ENCODE results near the gene ABCC5. TPM values are rescaled to one million over a fixed set of nuclear protein-coding genes. Genes with fewer than 3 reads are reported as not detected.

Gene ABCC5
- total RNA-seq, 1 donor from 2014 or later = 23.8 TPM

DNA sequence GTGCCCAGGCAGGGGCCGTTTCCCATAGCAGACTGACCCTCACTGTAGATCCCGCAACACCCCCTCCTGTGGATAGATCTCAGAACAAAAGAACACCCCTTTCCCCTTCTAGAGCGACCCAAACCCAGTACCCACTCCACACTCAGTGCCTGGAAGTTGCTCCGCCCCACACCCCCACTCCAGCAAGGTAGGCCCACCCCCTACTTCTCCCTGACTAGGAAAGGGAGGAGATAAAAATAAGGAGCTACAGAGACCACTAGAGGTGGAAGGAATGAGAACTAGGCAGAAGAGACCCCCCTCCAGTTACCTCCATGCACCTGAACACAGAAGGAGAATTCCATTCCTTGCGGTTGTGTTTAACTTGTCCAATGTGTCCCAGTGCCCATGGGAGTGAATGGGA lies 102.8 kb downstream of the ABCC5 start:
- H3K4me3 Mint-ChIP-seq (ENCODE audit: unreplicated experiment) = no peak overlapping the region
- H3K36me3 Mint-ChIP-seq (ENCODE audit: low read depth) = peaks cover 5% of the 10 kb centered on the region
- no peaks in the 10 kb centered on the region for H3K9me3 Mint-ChIP-seq (ENCODE audit: low read depth)
- peaks cover 15% of the 10 kb centered on the region for H3K27me3 Mint-ChIP-seq (ENCODE audit: low read depth)
- TF ChIP-seq, protein P1, sequence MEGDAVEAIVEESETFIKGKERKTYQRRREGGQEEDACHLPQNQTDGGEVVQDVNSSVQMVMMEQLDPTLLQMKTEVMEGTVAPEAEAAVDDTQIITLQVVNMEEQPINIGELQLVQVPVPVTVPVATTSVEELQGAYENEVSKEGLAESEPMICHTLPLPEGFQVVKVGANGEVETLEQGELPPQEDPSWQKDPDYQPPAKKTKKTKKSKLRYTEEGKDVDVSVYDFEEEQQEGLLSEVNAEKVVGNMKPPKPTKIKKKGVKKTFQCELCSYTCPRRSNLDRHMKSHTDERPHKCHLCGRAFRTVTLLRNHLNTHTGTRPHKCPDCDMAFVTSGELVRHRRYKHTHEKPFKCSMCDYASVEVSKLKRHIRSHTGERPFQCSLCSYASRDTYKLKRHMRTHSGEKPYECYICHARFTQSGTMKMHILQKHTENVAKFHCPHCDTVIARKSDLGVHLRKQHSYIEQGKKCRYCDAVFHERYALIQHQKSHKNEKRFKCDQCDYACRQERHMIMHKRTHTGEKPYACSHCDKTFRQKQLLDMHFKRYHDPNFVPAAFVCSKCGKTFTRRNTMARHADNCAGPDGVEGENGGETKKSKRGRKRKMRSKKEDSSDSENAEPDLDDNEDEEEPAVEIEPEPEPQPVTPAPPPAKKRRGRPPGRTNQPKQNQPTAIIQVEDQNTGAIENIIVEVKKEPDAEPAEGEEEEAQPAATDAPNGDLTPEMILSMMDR (IDR thresholded peaks at IDR 0.05) = no peak
- no peak overlapping the region for H3K27ac Mint-ChIP-seq (ENCODE audit: unreplicated experiment)
- H3K4me1 Mint-ChIP-seq (ENCODE audit: low read depth) = no peaks in the 10 kb centered on the region
- DNase-seq (ENCODE audit: low spot score) = no peak

DNA sequence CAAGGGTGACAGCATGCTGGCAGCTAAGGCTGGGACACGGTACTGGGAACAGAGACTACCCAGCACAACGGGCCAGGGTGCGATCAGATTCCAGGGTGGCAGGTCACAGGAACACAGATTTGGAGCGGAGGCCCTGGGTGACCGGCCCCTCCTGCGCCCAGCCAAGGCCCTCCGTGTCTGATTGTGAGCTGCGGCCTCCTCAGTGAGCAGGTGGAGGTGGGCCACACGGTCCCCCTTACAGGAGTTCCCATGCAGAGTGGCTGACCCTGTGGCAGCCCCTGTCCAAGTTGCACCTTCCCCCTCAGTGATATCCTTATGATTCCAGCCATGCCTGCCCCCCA lies 104.1 kb downstream of the ABCC5 start:
- Mint-ChIP-seq H3K27ac (ENCODE audit: unreplicated experiment) (no peak overlapping the region), H3K9me3 (ENCODE audit: low read depth) (no peaks in the 10 kb centered on the region), H3K4me1 (ENCODE audit: low read depth) (no peaks in the 10 kb centered on the region), H3K4me3 (ENCODE audit: unreplicated experiment) (no peak overlapping the region), H3K36me3 (ENCODE audit: low read depth) (no peaks in the 10 kb centered on the region), H3K27me3 (ENCODE audit: low read depth) (peaks cover 15% of the 10 kb centered on the region)
- no peak for DNase-seq (ENCODE audit: low spot score)
- TF ChIP-seq, protein P1 (IDR thresholded peaks at IDR 0.05) = no peak

DNA sequence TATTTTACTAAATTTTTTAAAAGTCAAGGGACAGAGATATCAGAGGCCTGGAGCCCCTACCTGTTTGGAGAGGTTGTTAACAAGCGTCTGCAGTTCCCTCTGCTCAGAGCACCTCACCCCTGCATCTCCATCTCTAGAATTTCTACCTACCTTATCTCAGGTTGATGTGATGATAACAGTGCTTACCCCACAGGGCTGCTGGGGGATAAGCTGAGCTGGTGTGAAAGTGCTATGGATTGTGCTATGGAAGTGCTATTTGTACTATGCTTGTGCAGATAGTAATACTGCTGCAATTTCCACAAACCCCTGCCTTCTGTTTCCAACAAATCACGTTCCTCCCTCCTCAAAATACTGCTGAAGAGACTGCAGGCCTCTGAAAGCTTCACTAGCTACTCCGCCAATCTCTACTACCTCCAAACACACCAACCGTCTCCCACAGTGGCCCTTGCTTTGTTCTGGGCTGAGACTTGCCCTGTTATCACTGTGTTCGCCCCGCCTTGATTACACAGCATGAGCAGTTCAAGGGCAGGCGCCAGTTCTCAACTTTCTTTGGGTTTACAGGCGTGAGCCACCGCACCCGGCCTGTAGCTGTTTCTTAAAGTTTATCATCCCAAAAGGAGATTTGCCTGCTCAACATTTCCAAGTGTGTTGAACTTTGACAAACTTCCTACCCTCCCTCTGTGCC lies 104.6 kb downstream of the ABCC5 start:
- Mint-ChIP-seq H3K36me3 (ENCODE audit: low read depth) (no peaks in the 10 kb centered on the region), H3K9me3 (ENCODE audit: low read depth) (no peaks in the 10 kb centered on the region), H3K27me3 (ENCODE audit: low read depth) (peaks cover 15% of the 10 kb centered on the region), H3K4me3 (ENCODE audit: unreplicated experiment) (no peak overlapping the region), H3K27ac (ENCODE audit: unreplicated experiment) (no peak overlapping the region), H3K4me1 (ENCODE audit: low read depth) (no peaks in the 10 kb centered on the region)
- no peak for DNase-seq (ENCODE audit: low spot score)
- TF ChIP-seq, protein P1 (IDR thresholded peaks at IDR 0.05) = no peak

DNA sequence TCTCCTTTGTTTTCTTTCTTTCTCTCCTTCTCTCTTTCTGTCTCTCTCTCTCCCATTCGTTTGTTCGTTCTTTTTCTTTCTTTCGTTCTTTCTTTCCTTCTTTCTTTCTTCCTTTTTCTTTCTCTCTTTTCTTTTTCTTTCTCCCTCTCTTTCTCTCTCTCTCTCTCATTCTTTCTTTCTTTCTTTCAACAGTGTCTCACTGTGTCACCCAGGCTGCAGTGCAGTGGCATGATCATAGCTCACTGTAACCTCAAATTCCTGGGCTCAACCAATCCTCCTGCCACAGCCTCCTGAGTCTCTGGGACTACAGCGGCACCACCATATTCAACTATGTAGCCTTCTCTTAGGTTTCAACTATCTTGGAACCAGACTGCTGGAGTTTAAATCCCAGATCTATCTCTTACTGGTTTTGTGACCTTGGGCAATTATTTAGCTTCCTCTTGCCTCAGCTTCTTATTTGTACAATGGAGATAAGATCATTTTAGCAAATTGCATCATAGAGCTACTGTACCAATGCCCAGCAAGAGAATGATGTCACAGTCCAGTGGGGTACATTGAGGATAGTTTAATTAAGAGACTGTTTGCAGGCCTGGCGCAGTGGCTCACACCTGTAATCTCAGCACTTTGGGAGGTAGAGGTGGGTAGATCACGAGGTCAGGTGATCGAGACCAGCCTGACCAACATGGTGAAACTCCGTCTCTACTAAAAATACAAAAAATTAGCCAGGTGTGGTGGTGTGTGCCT lies 105.7 kb downstream of the ABCC5 start:
- Mint-ChIP-seq H3K36me3 (ENCODE audit: low read depth) (no peaks in the 10 kb centered on the region), H3K4me3 (ENCODE audit: unreplicated experiment) (no peak overlapping the region), H3K27ac (ENCODE audit: unreplicated experiment) (no peak overlapping the region), H3K9me3 (ENCODE audit: low read depth) (no peaks in the 10 kb centered on the region), H3K4me1 (ENCODE audit: low read depth) (no peaks in the 10 kb centered on the region), H3K27me3 (ENCODE audit: low read depth) (peaks cover 20% of the 10 kb centered on the region)
- TF ChIP-seq, protein P1 (IDR thresholded peaks at IDR 0.05) = no peak
- DNase-seq (ENCODE audit: low spot score) = no peak

DNA sequence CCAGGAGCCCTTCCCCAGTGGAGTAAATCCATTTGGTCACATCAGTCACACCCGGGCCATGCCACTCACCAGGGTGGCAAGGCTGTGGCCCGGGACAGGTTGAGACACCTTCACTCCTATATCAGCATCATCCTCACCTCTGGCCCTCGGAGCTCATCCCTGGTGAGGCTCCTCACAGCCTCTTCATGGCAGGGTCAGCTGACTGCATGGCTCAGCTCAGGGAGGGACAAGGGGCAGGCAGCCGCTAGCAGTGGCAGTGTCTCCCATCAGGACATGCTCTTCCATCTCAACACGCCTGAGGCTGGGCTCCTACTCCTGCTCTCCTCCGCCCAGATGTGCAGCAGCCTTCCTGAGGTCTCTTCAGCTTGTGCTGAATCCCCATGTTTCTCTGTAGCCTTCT lies 106.6 kb downstream of the ABCC5 start:
- peaks cover 22% of the 10 kb centered on the region for H3K27me3 Mint-ChIP-seq (ENCODE audit: low read depth)
- no peaks in the 10 kb centered on the region for H3K9me3 Mint-ChIP-seq (ENCODE audit: low read depth)
- TF ChIP-seq, protein P1 (IDR thresholded peaks at IDR 0.05) = no peak
- H3K4me3 Mint-ChIP-seq (ENCODE audit: unreplicated experiment) = no peak overlapping the region
- no peak overlapping the region for H3K27ac Mint-ChIP-seq (ENCODE audit: unreplicated experiment)
- DNase-seq (ENCODE audit: low spot score) = no peak
- no peaks in the 10 kb centered on the region for H3K4me1 Mint-ChIP-seq (ENCODE audit: low read depth)
- H3K36me3 Mint-ChIP-seq (ENCODE audit: low read depth) = no peaks in the 10 kb centered on the region
